Osteocyte (in vitro differentiated cells): ENCODE results near the gene STAT4. TPM values are rescaled to one million over a fixed set of nuclear protein-coding genes. Genes with fewer than 3 reads are reported as not detected.

Source experiments
- DNase-seq: peaks from one replicate; pipeline ENCODE4 v3.0.0; 2021; ENCODE audit warnings: mixed read lengths; ENCODE audit not compliant: unreplicated experiment; ENCODE audit errors: extremely low spot score
- H3K27ac Mint-ChIP-seq: one replicate; pipeline ENCODE4 v1.8.0; 2021; ENCODE audit warnings: mild to moderate bottlenecking, mixed read lengths; ENCODE audit not compliant: unreplicated experiment
- H3K27me3 Mint-ChIP-seq: one replicate; pipeline ENCODE4 v1.8.0; 2021; ENCODE audit warnings: mixed read lengths; ENCODE audit not compliant: unreplicated experiment
- H3K36me3 Mint-ChIP-seq: one replicate; pipeline ENCODE4 v1.8.0; 2021; ENCODE audit warnings: mixed read lengths; ENCODE audit not compliant: unreplicated experiment
- H3K4me1 Mint-ChIP-seq: one replicate; pipeline ENCODE4 v1.8.0; 2021; ENCODE audit warnings: mixed read lengths; ENCODE audit not compliant: unreplicated experiment
- H3K4me3 Mint-ChIP-seq: one replicate; pipeline ENCODE4 v1.8.0; 2021; ENCODE audit warnings: mild to moderate bottlenecking, moderate library complexity, mixed read lengths; ENCODE audit not compliant: unreplicated experiment
- H3K9me3 Mint-ChIP-seq: one replicate; pipeline ENCODE4 v1.8.0; 2021; ENCODE audit warnings: mixed read lengths; ENCODE audit not compliant: unreplicated experiment
- total RNA-seq: library from RNA; stranded (reverse); gene quantifications from 2 replicates; pipeline ENCODE4 v1.2.1, GENCODE V29; 2021
- TF ChIP-seq, protein P1 (sequence below): fragments of 200-600 bp; sonication (generic); IDR thresholded peaks from 2 replicates; pipeline ENCODE4 v1.5.0; 2021; ENCODE audit warnings: antibody characterized with exemption, mild to moderate bottlenecking, moderate library complexity

Gene STAT4
- total RNA-seq, 1 donor from 2014 or later: 1.3 TPM

DNA sequence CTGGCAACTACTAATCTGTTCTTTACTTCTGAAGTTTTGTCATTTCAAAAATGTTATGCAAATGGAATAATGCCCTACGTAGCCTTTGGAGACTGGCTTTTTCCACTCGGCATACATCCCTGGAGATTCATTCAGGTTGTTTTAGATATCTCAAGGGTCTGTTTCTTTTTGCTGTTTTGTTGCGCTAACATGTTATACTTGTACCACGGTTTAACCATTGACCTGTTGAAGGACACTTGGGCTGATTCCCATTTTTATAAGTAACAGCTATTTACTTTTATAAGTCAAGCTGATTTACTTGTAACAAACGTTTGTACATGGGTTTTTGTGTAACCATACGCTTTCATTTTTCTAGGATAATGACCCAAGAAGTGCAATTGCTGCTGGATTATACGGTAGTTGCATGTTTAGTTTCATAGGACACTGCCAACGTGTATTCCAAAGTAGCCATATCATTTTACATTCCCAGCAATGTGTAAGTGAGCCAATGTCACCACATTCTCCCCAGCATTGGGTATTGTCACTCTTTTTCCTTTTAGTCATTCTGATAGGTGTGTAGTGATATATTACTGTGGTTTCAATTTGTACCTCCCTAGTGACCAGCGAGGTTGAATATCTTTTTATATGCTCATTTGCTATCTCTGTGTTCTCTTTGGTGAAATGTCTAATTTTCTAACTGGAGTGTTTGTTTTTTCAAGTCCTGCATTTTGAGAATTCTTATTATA is 36.5 kb upstream of the STAT4 start:
- H3K9me3 Mint-ChIP-seq: no peaks in the 10 kb centered on the region
- H3K36me3 Mint-ChIP-seq: no peaks in the 10 kb centered on the region
- no peaks in the 10 kb centered on the region for H3K27me3 Mint-ChIP-seq
- H3K4me3 Mint-ChIP-seq: no peak overlapping the region
- H3K4me1 Mint-ChIP-seq: peaks cover 31% of the 10 kb centered on the region
- no peak overlapping the region for H3K27ac Mint-ChIP-seq
- TF ChIP-seq, protein P1, sequence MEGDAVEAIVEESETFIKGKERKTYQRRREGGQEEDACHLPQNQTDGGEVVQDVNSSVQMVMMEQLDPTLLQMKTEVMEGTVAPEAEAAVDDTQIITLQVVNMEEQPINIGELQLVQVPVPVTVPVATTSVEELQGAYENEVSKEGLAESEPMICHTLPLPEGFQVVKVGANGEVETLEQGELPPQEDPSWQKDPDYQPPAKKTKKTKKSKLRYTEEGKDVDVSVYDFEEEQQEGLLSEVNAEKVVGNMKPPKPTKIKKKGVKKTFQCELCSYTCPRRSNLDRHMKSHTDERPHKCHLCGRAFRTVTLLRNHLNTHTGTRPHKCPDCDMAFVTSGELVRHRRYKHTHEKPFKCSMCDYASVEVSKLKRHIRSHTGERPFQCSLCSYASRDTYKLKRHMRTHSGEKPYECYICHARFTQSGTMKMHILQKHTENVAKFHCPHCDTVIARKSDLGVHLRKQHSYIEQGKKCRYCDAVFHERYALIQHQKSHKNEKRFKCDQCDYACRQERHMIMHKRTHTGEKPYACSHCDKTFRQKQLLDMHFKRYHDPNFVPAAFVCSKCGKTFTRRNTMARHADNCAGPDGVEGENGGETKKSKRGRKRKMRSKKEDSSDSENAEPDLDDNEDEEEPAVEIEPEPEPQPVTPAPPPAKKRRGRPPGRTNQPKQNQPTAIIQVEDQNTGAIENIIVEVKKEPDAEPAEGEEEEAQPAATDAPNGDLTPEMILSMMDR: no peak
- DNase-seq: no peak

- Mint-ChIP-seq H3K27ac (no peak overlapping the region), H3K36me3 (no peaks in the 10 kb centered on the region), H3K4me3 (no peak overlapping the region), H3K27me3 (no peaks in the 10 kb centered on the region), H3K4me1 (peaks cover 18% of the 10 kb centered on the region), H3K9me3 (no peaks in the 10 kb centered on the region)
- TF ChIP-seq, protein P1: no peak
- no peak for DNase-seq
Observed at GRCh38 chr2:191184457-191184856, 33.7 kb upstream of the STAT4 start.

DNA sequence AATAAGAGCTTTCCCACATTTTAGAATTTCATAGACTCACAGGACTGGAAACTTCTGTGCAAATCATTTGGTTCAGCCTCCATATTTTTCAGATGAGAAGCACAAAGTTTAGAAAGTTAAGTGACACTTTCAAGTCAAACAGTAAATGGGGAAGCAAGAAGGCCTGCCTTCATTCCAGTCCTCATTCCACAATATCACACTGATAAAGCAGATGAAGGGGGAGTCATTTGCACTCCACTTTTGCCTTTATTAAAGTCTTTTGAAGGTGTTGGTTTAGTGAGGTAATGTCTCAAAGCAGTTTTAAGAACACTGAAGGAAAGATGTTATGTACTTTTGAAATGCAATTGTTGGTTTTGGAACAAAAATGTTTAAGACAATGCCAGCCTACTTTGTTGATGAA is 32.7 kb upstream of the STAT4 start:
- TF ChIP-seq, protein P1: no peak
- Mint-ChIP-seq H3K4me1 (peaks cover 18% of the 10 kb centered on the region), H3K9me3 (no peaks in the 10 kb centered on the region), H3K27me3 (no peaks in the 10 kb centered on the region), H3K36me3 (no peaks in the 10 kb centered on the region), H3K4me3 (no peak overlapping the region), H3K27ac (no peak overlapping the region)
- no peak for DNase-seq

DNA sequence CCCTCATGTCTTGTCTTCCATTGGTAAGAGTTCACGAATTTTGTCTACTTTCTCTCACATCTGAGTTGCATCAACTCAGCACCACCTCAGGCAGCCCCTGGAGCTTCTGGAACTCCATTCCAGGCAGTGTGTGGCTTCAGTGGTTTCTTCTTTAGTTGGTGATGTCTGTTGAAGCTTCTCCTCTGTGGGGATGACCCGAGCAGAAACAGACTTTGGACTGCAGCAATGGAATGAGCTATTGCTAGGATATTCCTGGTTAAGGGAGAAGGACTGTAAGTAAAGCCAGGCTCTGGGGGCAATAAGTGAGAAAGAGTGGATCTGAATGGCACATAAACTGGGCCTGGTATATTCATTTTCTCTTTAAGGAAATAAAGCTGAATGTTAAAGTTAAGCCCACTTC is 32.3 kb upstream of the STAT4 start:
- H3K27me3 Mint-ChIP-seq: no peaks in the 10 kb centered on the region
- H3K27ac Mint-ChIP-seq: no peak overlapping the region
- no peaks in the 10 kb centered on the region for H3K36me3 Mint-ChIP-seq
- no peak for DNase-seq
- TF ChIP-seq, protein P1: no peak
- no peaks in the 10 kb centered on the region for H3K9me3 Mint-ChIP-seq
- peaks cover 16% of the 10 kb centered on the region for H3K4me1 Mint-ChIP-seq
- no peak overlapping the region for H3K4me3 Mint-ChIP-seq

- no peaks in the 10 kb centered on the region for H3K36me3 Mint-ChIP-seq
- H3K4me1 Mint-ChIP-seq: peaks cover 10% of the 10 kb centered on the region
- DNase-seq: no peak
- no peaks in the 10 kb centered on the region for H3K27me3 Mint-ChIP-seq
- H3K27ac Mint-ChIP-seq: no peak overlapping the region
- no peak overlapping the region for H3K4me3 Mint-ChIP-seq
- TF ChIP-seq, protein P1: no peak
- no peaks in the 10 kb centered on the region for H3K9me3 Mint-ChIP-seq
Observed at GRCh38 chr2:191180713-191181112, 29.9 kb upstream of the STAT4 start.
